ENCODE results near the gene CABP2. TPM values are rescaled to one million over a fixed set of nuclear protein-coding genes. Genes with fewer than 3 reads are reported as not detected.
A peak's percentile ranks its signal among the peaks of the same experiment; 100 is the strongest.
"Not testable (repeated sequence)": the region's sequence is repeated elsewhere in the genome, so short reads cannot be mapped to it uniquely, and the experiment has no call there.

Gene CABP2
- total RNA-seq (not detected), polyA plus RNA-seq (not detected)

- no peaks in the 10 kb centered on the region for H3K36me3 ChIP-seq (ENCODE audit: insufficient read depth, low read length)
- Mint-ChIP-seq H3K27me3 (peaks cover 2 to 7% of the 10 kb centered on the region in 2 donors), H3K9me3 (peaks cover 0 to 2% (median 0%) of the 10 kb centered on the region in 8 donors), H3K4me3 (no peak within 1 kb of the TSS), H3K27ac (no peak within 1 kb of the TSS), H3K4me1 (no peaks in the 10 kb centered on the region), H3K36me3 (no peaks in the 10 kb centered on the region)
- no peak within 1 kb of the TSS for H3K27ac ChIP-seq (ENCODE audit: low read depth, low read length)
- DNase-seq = no peak
- no peak within 1 kb of the TSS for H3K4me3 ChIP-seq (ENCODE audit: low read length in 2 of 2)
- intact Hi-C loops (cut with micrococcal nuclease) = no loop called here
- H3K4me1 ChIP-seq (ENCODE audit: insufficient read depth, low read length) = no peaks in the 10 kb centered on the region
- no peaks in the 10 kb centered on the region for H3K9me3 ChIP-seq (ENCODE audit: control insufficient read depth in 1 of 2, low read length in 2 of 2)
- ChIA-PET CTCF (ENCODE audit: partially characterized antibody) (no interaction called here), POLR2A (ENCODE audit: partially characterized antibody) (no interaction called here)
- no peaks in the 10 kb centered on the region for H3K27me3 ChIP-seq (ENCODE audit: insufficient read depth, low read length)
Measured at GRCh38 chr11:67522844-67523555, at the start of gene CABP2. TSS of gene CABP2 (minus strand) at chr11:67523446. CDS start at chr11:67523326, 120 bp downstream.

DNA sequence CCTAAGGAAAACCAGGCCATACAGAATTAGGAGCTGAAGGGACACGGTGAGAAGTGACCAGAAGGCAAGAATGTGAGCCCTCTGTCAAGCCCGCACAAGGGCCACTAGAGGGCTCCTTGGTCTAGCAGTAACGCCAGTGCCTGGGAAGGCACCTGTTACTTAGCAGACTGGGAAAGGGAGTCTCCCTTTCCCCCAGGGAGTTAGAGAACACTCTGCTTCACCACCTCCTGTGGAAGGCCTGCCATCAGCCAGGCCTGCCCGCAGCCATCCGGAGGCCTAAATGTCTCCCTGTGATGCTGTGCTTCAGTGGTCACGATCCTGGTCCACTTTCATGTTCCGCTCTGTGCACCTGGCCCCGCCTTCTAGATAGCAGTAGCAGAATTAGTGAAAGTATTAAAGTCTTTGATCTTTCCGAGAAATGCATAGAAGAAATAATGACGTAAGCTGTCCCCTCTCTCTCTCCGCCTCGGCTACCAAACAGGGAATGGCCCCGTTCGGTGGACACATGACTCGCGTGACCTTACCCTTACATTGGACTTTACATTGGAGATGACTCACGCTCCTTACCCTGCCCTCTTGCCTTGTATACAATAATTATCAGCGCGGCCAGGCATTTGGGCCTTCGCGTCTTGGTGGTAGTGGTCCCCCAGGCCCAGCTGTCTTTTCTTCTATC is 49.6 kb upstream of the CABP2 start:
- H3K4me1 Mint-ChIP-seq = no peaks in the 10 kb centered on the region
- Histone ChIP-seq H3K4me1 (ENCODE audit: insufficient read depth, low read length) (no peaks in the 10 kb centered on the region), H3K4me3 (ENCODE audit: low read length in 2 of 2) (no peak overlapping the region), H3K9me3 (ENCODE audit: control insufficient read depth in 1 of 2, low read length in 2 of 2) (no peaks in the 10 kb centered on the region), H3K27ac (ENCODE audit: low read depth, low read length) (no peak overlapping the region), H3K27me3 (ENCODE audit: insufficient read depth, low read length) (no peaks in the 10 kb centered on the region), H3K36me3 (ENCODE audit: insufficient read depth, low read length) (no peaks in the 10 kb centered on the region)
- CTCF ChIA-PET (ENCODE audit: partially characterized antibody) = interaction anchor here (0.5 to 1.8 kb wide), 6 partner anchors 20 to 129 kb away, joined by 3 to 4 read pairs (median 4); no protein-coding TSS in a partner anchor
- H3K36me3 Mint-ChIP-seq = no peaks in the 10 kb centered on the region
- peaks cover 14 to 18% of the 10 kb centered on the region in 2 donors for H3K27me3 Mint-ChIP-seq
- peak in 2 of 5 donors; percentile 23 to 25 for DNase-seq
- intact Hi-C loops (cut with micrococcal nuclease) = loop anchor here (1.0 kb wide), 1 partner anchor 86 kb away; no protein-coding TSS in a partner anchor
- peak overlapping the region in 1 of 8 donors; percentile 42 for H3K4me3 Mint-ChIP-seq
- no peaks in the 10 kb centered on the region for H3K9me3 Mint-ChIP-seq
- no peak overlapping the region for H3K27ac Mint-ChIP-seq
- POLR2A ChIA-PET (ENCODE audit: partially characterized antibody) = interaction anchor here (1.1 kb wide), 1 partner anchor 41 kb away, joined by 3 read pairs; no protein-coding TSS in a partner anchor

DNA sequence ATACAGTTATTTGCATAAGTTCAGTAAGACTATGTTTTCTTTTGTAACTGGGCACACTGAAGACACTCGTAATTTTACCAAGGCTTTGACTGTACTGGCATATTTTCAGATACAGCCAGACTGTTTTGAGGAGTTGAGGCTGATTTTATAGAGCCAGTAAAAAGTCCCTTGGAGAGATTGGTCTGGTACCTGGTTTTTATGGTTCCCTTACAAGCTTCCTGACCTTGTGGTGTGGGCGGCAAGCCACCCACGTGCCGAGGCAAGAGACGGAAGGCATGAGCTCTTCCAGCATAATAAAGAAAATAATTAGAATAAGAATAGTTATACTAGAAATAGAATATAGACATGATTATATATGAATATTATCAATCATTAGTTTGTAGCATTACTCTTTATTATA is 49.1 kb upstream of the CABP2 start:
- no peaks in the 10 kb centered on the region for H3K4me1 Mint-ChIP-seq
- CTCF ChIA-PET (ENCODE audit: partially characterized antibody) = interaction anchor here (0.8 to 1.8 kb wide), 5 partner anchors 19 to 100 kb away, joined by 3 to 4 read pairs (median 3); no protein-coding TSS in a partner anchor
- H3K36me3 Mint-ChIP-seq = no peaks in the 10 kb centered on the region
- intact Hi-C loops (cut with micrococcal nuclease) = loop anchor here (1.0 kb wide), 1 partner anchor 87 kb away; no protein-coding TSS in a partner anchor
- Histone ChIP-seq H3K4me1 (ENCODE audit: insufficient read depth, low read length) (no peaks in the 10 kb centered on the region), H3K4me3 (ENCODE audit: low read length in 2 of 2) (no peak overlapping the region), H3K36me3 (ENCODE audit: insufficient read depth, low read length) (no peaks in the 10 kb centered on the region), H3K9me3 (ENCODE audit: control insufficient read depth in 1 of 2, low read length in 2 of 2) (no peaks in the 10 kb centered on the region), H3K27me3 (ENCODE audit: insufficient read depth, low read length) (no peaks in the 10 kb centered on the region), H3K27ac (ENCODE audit: low read depth, low read length) (no peak overlapping the region)
- POLR2A ChIA-PET (ENCODE audit: partially characterized antibody) = interaction anchor here (1.1 kb wide), 1 partner anchor 42 kb away, joined by 3 read pairs; no protein-coding TSS in a partner anchor
- no peak overlapping the region for H3K27ac Mint-ChIP-seq
- no peak overlapping the region for H3K4me3 Mint-ChIP-seq
- DNase-seq = no peak
- H3K27me3 Mint-ChIP-seq = peaks cover 14 to 18% of the 10 kb centered on the region in 2 donors
- no peaks in the 10 kb centered on the region for H3K9me3 Mint-ChIP-seq

- Histone ChIP-seq H3K27ac (ENCODE audit: low read depth, low read length) (no peak overlapping the region), H3K4me1 (ENCODE audit: insufficient read depth, low read length) (no peaks in the 10 kb centered on the region), H3K27me3 (ENCODE audit: insufficient read depth, low read length) (no peaks in the 10 kb centered on the region), H3K4me3 (ENCODE audit: low read length in 2 of 2) (no peak overlapping the region), H3K9me3 (ENCODE audit: control insufficient read depth in 1 of 2, low read length in 2 of 2) (no peaks in the 10 kb centered on the region), H3K36me3 (ENCODE audit: insufficient read depth, low read length) (no peaks in the 10 kb centered on the region)
- Mint-ChIP-seq H3K4me1 (no peaks in the 10 kb centered on the region), H3K27ac (no peak overlapping the region), H3K9me3 (no peaks in the 10 kb centered on the region), H3K36me3 (no peaks in the 10 kb centered on the region), H3K4me3 (no peak overlapping the region), H3K27me3 (peaks cover 14 to 16% of the 10 kb centered on the region in 2 donors)
- CTCF ChIA-PET (ENCODE audit: partially characterized antibody) = interaction anchor here (1.2 to 1.8 kb wide), 3 partner anchors 18 to 88 kb away, joined by 3 to 4 read pairs (median 4); no protein-coding TSS in a partner anchor
- no peak for DNase-seq
- intact Hi-C loops (cut with micrococcal nuclease) = no loop called here
- POLR2A ChIA-PET (ENCODE audit: partially characterized antibody) = interaction anchor here (1.1 kb wide), 1 partner anchor 43 kb away, joined by 3 read pairs; no protein-coding TSS in a partner anchor
Measured at GRCh38 chr11:67571443-67571842, 48.2 kb upstream of the CABP2 start.

- H3K4me3 Mint-ChIP-seq = no peak overlapping the region
- CTCF ChIA-PET (ENCODE audit: partially characterized antibody) = no interaction called here
- POLR2A ChIA-PET (ENCODE audit: partially characterized antibody) = no interaction called here
- no peak overlapping the region for H3K27ac Mint-ChIP-seq
- Histone ChIP-seq H3K4me3 (ENCODE audit: low read length in 2 of 2) (no peak overlapping the region), H3K27me3 (ENCODE audit: insufficient read depth, low read length) (no peaks in the 10 kb centered on the region), H3K27ac (ENCODE audit: low read depth, low read length) (no peak overlapping the region), H3K4me1 (ENCODE audit: insufficient read depth, low read length) (no peaks in the 10 kb centered on the region), H3K36me3 (ENCODE audit: insufficient read depth, low read length) (no peaks in the 10 kb centered on the region), H3K9me3 (ENCODE audit: control insufficient read depth in 1 of 2, low read length in 2 of 2) (no peaks in the 10 kb centered on the region)
- no peaks in the 10 kb centered on the region for H3K36me3 Mint-ChIP-seq
- DNase-seq = no peak
- H3K4me1 Mint-ChIP-seq = peaks cover 0 to 9% (median 4%) of the 10 kb centered on the region in 4 donors
- H3K9me3 Mint-ChIP-seq = no peaks in the 10 kb centered on the region
- intact Hi-C loops (cut with micrococcal nuclease) = no loop called here
- H3K27me3 Mint-ChIP-seq = peaks cover 2 to 13% of the 10 kb centered on the region in 2 donors
Measured at GRCh38 chr11:67564230-67564629, 41.0 kb upstream of the CABP2 start.

GRCh38 chr11:67563705-67564114 is 40.5 kb upstream of the CABP2 start:
- H3K4me3 ChIP-seq (ENCODE audit: low read length in 2 of 2); H3K9me3 Mint-ChIP-seq; POLR2A ChIA-PET (ENCODE audit: partially characterized antibody); intact Hi-C loops (cut with micrococcal nuclease); H3K9me3 ChIP-seq (ENCODE audit: control insufficient read depth in 1 of 2, low read length in 2 of 2); H3K36me3 ChIP-seq (ENCODE audit: insufficient read depth, low read length); H3K27me3 ChIP-seq (ENCODE audit: insufficient read depth, low read length); DNase-seq; H3K4me1 ChIP-seq (ENCODE audit: insufficient read depth, low read length); H3K4me3 Mint-ChIP-seq; H3K27ac ChIP-seq (ENCODE audit: low read depth, low read length); CTCF ChIA-PET (ENCODE audit: partially characterized antibody); H3K27ac Mint-ChIP-seq; H3K4me1 Mint-ChIP-seq; H3K36me3 Mint-ChIP-seq: not testable (repeated sequence)
- H3K27me3 Mint-ChIP-seq = peaks cover 2 to 13% of the 10 kb centered on the region in 2 donors

DNA sequence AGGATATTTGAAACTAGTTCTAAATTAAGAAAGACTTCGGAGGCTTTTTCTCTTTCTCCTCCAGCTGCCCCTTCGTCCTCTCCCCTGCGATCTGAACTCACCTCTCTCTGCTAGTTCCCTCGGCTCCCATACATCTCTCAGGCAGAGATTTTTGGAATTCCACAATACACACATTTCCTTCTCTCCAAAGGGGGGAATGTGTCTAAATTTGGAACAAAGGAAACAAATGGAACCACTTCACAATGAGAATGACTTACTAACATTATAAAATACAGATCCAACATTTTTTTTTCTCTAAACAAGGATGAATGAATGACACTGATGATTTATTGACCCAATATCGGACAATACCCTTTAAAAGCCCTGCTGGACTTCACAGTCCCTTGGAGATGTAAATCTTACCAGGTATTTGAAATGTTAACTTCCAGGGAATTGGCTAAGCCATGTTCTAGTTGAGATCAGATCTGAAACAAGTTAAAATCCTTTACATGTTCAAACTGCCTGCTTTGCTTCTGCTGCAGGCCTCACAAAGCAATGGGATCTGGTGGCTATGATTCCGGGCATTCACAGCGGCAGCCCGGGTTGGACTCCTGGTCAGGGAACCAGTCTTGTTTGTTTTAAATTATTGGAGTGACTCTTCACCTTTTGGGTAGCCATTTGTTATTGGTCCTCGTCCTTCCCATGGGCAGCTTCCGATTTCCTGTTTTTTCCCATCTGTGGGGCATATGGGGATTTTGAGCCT is 39.9 kb upstream of the CABP2 start:
- Mint-ChIP-seq H3K4me1 (peaks cover 0 to 9% (median 4%) of the 10 kb centered on the region in 4 donors), H3K27ac (no peak overlapping the region), H3K4me3 (peak overlapping the region in 1 of 8 donors; percentile 52), H3K27me3 (peaks cover 2 to 13% of the 10 kb centered on the region in 2 donors), H3K9me3 (no peaks in the 10 kb centered on the region), H3K36me3 (no peaks in the 10 kb centered on the region)
- Histone ChIP-seq H3K27ac (ENCODE audit: low read depth, low read length) (no peak overlapping the region), H3K9me3 (ENCODE audit: control insufficient read depth in 1 of 2, low read length in 2 of 2) (no peaks in the 10 kb centered on the region), H3K36me3 (ENCODE audit: insufficient read depth, low read length) (no peaks in the 10 kb centered on the region), H3K4me3 (ENCODE audit: low read length in 2 of 2) (no peak overlapping the region), H3K27me3 (ENCODE audit: insufficient read depth, low read length) (no peaks in the 10 kb centered on the region), H3K4me1 (ENCODE audit: insufficient read depth, low read length) (no peaks in the 10 kb centered on the region)
- CTCF ChIA-PET (ENCODE audit: partially characterized antibody) = no interaction called here
- no peak for DNase-seq
- POLR2A ChIA-PET (ENCODE audit: partially characterized antibody) = no interaction called here
- intact Hi-C loops (cut with micrococcal nuclease) = no loop called here
